Fibroblast of pulmonary artery (primary cell): ENCODE measurements around the gene TGFBI.

Experiments
- DNase-seq: peaks from one replicate; pipeline ENCODE4 v3.0.0-alpha.2; 2010; ENCODE audit warnings: low read depth
- H3K4me3 ChIP-seq: replicated peaks from 2 replicates; pipeline ENCODE4 v1.5.1; 2011; ENCODE audit warnings: low read depth, mild to moderate bottlenecking, control low read depth, low read length, moderate library complexity
- CTCF ChIP-seq: IDR thresholded peaks from 2 replicates; pipeline ENCODE4 v1.5.1; 2011; ENCODE audit warnings: mild to moderate bottlenecking, control low read depth, low read length, inconsistent platforms; ENCODE audit errors: missing control alignments

TGFBI gene

GRCh38 chr5:136052692-136053335, 24.0 kb downstream of the TGFBI start:
- DNase-seq, result no peak
- no peak overlapping the region for H3K4me3 ChIP-seq
- no peak for TF ChIP-seq CTCF

DNA sequence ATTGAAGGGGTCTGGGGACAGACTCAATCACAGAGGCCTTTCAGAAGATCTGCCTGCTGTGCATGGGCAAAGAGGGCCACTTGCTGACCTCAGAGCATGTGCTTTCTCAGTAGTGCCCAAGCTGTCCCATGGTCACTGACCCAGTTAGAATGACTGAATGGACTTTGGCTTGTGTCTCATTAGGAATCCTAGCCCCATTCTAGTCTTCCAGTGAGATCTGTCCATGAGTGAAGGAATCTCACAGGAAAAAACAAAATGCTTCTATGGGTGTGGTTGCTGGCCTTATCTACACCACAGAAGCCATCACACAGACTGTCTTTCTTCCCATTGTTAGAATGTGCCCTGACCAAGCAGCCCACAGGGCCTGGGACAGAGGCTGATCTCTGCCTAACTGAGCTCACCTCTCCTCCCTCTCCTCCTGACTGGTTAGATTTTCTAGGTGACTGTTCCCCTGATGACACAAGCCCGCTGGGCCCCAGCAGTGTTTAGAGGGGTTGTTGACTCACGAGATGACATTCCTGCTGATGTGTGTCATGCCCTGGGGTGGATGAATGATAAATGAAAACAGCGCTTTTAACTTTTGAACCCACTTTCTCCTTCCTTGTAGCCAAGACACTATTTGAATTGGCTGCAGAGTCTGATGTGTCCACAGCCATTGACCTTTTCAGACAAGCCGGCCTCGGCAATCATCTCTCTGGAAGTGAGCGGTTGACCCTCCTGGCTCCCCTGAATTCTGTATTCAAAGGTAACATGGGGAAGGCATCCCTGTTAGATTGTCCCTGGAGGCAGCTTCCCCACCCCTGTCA, 24.8 kb downstream of the TGFBI start:
- peak; percentile 88 for DNase-seq
- no peak for TF ChIP-seq CTCF
- H3K4me3 ChIP-seq, result no peak overlapping the region

- H3K4me3 ChIP-seq, result no peak overlapping the region
- no peak for DNase-seq
- no peak for TF ChIP-seq CTCF
Observed at GRCh38 chr5:136054142-136055019, 25.6 kb downstream of the TGFBI start.

- no peak for TF ChIP-seq CTCF
- no peak for DNase-seq
Observed at GRCh38 chr5:136055612-136056309, 27.0 kb downstream of the TGFBI start.

DNA sequence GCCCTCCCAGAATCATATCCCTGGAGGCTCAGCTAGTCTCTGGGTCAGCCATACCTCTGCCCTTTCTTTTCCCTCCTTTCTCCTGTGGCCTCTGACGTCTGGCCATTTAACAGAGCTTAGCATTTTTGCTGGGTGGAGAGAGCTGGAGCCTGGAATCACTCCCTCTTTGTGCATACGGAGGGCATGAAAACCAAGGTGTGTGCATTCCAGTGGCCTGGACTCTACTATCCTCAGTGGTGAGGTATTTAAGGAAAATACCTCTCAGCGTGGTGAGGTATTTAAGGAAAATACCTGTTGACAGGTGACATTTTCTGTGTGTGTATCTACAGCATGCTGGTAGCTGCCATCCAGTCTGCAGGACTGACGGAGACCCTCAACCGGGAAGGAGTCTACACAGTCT, 27.5 kb downstream of the TGFBI start:
- TF ChIP-seq CTCF, result no peak
- H3K4me3 ChIP-seq, result no peak overlapping the region
- no peak for DNase-seq

More at GRCh38 chr5:136055612-136056309, 27.0 kb downstream of the TGFBI start:
- no peak overlapping the region for H3K4me3 ChIP-seq

DNA sequence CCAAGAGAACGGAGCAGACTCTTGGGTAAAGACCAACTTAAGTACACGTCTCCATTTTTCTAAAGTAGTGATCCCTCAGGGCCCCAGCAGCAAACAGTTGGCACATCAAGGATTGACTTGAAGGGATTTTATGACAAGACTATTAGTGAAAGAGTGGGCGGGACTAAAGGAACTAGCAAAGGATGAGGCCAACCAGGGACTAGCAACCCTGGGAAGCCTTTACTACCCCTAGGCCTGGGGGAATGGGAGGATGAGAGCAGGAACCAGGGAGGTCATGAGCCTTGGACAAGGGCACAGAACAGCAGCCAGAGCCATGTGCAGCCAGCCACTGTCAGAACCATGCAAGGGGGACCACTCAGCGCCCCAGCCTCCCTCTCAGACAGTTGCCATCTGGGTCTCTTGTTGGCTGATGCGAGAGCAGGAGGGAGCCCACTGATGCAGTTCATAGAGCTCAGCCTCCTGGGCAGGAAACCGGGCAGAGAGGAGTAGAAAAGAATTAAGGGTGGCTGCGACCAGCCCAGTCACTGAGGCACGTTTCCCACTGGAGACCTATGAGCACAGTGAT, 28.1 kb downstream of the TGFBI start:
- no peak for DNase-seq
- H3K4me3 ChIP-seq, result no peak overlapping the region
- no peak for TF ChIP-seq CTCF
